GM12874 (cell line): Measurements from ENCODE around the gene SEC14L3.

ENCODE experiments used
- TF ChIP-seq, protein P1 (sequence below): IDR thresholded peaks from 2 replicates; pipeline ENCODE4 v1.5.1; 2011; ENCODE audit warnings: low read depth, mild to moderate bottlenecking, control low read depth, low read length, moderate library complexity; ENCODE audit not compliant: insufficient read depth

Gene SEC14L3

DNA sequence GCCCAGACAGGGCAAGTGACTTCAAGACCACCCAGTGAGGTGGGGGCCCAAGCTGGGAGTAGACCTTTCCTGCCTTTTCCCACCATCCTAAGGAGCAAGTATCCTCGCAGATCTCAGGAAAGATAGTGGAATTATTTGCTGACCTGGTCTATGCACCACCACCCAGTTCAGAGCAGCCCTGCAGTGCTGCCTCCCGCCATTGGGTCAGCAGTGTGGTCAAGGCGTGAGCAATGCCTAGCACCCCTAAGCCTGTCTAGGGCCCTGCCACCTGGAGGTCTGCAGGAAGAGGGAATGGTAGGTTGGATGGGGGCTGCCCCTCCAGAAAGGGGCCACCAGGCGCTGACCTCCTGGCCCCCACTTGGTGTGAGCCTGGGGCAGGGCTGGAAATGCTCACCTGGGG lies 39.7 kb downstream of the SEC14L3 start:
- TF ChIP-seq, protein P1, sequence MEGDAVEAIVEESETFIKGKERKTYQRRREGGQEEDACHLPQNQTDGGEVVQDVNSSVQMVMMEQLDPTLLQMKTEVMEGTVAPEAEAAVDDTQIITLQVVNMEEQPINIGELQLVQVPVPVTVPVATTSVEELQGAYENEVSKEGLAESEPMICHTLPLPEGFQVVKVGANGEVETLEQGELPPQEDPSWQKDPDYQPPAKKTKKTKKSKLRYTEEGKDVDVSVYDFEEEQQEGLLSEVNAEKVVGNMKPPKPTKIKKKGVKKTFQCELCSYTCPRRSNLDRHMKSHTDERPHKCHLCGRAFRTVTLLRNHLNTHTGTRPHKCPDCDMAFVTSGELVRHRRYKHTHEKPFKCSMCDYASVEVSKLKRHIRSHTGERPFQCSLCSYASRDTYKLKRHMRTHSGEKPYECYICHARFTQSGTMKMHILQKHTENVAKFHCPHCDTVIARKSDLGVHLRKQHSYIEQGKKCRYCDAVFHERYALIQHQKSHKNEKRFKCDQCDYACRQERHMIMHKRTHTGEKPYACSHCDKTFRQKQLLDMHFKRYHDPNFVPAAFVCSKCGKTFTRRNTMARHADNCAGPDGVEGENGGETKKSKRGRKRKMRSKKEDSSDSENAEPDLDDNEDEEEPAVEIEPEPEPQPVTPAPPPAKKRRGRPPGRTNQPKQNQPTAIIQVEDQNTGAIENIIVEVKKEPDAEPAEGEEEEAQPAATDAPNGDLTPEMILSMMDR: no peak

GRCh38 chr22:30430933-30431332 lies 40.9 kb downstream of the SEC14L3 start:
- TF ChIP-seq, protein P1: no peak

GRCh38 chr22:30429887-30430286 lies 41.9 kb downstream of the SEC14L3 start:
- TF ChIP-seq, protein P1: no peak

DNA sequence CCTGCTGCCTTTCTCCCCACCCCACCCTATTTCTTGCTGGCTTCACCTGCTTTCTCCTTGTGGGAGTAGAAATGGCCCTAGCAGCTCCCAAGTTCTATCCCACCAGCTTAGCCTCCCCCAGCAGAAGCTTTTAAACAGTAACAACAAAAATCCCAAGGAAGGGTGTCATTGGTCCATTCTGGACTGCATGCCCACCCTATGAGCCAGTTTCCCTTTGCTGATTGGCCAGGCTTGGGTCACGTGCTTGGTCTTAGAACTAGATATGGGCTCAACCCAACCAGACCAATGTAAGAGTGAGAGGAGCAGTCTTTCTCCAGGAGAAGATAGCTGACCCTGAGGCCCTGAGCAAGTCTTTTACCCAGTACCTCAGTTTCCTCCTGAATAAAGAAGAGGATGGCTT lies 43.9 kb downstream of the SEC14L3 start:
- TF ChIP-seq, protein P1: no peak

DNA sequence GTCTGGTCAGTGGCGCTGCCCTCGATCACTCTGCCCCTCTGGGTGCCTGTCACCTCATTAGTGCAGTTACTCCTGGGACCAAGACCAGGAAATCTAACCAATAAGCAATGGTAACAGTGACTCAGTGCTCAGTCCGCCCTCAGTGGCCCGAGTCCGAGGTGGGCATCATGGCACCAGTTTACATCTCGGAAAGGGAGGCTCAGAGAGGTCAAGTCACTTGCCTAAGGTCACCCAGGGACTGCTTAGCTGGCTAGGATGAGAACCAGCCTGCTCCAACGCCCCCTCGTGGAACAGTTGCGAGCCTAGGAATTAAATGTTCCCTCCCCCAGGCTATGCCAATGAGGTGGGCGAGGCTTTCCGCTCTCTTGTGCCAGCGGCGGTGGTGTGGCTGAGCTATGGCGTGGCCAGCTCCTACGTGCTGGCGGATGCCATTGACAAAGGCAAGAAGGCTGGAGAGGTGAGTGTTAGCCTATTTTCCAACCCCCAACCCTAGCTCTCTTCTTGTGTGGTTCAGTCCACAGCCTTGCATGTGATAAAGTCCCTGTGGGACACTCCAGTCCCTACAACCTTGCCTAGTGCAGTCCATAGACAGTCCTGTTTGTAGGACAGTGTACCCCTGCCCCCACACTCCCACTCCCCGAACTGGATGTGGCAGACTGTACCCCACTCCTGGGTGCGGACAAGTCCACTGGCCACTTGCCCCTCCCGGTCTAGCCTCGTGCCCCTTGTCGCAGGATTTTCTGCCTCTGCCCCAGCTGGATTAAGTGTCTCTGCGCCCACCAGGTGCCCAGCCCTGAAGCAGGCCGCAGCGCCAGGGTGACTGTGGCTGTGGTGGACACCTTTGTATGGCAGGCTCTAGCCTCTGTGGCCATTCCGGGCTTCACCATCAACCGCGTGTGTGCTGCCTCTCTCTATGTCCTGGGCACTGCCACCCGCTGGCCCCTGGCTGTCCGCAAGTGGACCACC lies 45.1 kb downstream of the SEC14L3 start:
- TF ChIP-seq, protein P1: peak; percentile 73

DNA sequence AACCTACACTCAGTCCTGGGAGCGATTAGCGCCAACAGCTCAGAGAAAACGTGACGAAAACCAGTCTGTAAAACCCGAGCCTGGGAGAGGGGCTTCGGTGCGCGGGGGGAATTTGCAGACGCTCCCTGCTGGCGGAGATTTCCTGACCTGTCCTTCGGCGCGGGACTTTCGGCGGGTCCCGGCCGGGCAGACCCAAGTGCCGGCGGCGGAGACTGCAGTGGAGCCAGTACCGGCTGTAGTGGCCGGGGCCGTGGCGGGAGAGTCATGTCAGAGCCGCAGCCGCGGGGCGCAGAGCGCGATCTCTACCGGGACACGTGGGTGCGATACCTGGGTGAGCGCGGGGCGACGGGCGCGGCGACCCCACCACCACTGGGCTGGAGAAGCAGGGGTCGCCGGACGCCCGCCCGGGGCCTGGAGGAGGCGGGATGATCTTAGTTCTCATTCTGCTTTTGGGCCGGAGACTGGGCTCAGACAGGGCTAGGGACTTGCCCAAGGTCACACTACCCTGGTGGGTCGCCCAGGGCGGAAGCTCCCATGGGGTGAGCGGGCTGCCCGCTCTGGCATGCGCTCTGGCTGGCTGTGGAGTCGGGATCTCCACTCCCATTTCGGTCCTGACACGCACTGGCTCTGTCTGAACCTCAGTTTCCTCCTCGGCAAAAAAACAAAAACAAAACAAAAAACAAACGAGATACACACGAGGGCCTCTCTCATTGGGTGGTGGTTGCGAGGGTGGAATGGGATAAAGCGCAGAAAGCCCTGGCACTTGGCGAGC lies 46.0 kb downstream of the SEC14L3 start, which contains the start of gene MTFP1:
Gene MTFP1 (plus strand): TSS at position 153 of the 772 bp plus-strand sequence. CDS start 112 bp downstream, at position 265.
- TF ChIP-seq, protein P1: 0 out of 2 replicates have a peak, but pooled peaks have one; percentile 1

DNA sequence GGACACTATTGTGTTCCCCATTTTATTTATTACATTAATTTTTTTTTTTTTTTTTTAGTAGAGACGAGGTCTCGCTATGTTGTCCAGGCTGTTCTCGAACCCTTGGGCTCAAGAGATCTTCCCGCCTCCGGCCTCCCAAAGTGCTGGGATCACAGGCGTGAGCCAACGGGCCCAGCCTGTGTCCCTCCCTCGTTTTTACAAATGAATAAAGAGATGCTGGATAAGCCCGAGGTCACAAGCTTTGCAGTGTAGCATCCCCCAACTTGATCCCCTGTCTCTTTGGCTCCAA lies 46.5 kb downstream of the SEC14L3 start:
- TF ChIP-seq, protein P1: no peak
